Measurements from ENCODE around the gene TAF6L. TPM values are rescaled to one million over a fixed set of nuclear protein-coding genes. Genes with fewer than 3 reads are reported as not detected.
"Not testable (repeated sequence)": the region's sequence is repeated elsewhere in the genome, so short reads cannot be mapped to it uniquely, and the experiment has no call there.

TAF6L gene
- total and polyA plus RNA-seq, 2 experiments from 2014 or later, result 38.8 to 56.3 TPM

DNA sequence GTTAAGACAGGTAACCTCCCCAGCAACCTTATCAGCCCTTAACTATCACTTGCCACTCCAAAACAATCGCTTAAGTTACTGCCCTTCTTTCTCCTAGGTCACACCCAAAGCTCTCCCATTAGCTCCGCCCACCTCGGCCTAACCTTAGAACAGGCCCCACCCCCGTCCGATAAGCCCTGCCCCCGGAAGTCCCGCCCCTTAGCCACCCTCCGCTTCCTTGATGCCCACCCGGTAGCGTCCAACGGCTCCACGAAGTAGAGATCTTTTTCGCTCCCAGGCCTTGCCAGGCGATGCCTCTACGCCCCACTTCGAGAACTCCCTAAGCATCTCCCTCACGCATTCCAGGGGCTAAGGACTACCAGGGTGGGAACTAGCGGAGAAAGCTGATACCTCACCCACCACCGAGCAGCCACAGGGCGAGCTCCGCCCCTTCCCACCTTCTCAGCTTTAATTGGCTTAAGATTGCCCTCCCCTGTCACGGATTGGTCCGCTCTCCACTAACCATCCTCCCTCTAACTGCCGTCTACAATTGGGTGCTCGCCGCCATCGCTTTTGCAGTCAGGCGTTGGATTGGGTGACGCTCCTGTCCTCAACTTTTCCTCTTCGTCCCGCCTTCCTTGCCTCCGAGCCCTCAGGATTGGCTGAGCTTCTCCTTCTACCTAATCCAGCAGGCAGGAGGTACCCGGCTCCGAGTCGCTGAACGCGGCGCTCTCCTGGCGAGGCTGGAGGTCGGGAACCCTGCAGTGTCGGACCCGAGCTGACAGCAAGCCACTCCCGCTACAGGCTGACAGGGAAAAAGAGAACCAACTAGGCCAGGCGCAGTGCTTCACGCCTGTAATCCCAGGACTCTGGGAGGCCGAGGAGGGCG lies 17.2 kb upstream of the TAF6L start, which contains the start of gene ZBTB3:
Gene ZBTB3 (minus strand): TSS at position 425 of the 868 bp plus-strand sequence. CDS start 496 bp downstream, outside the sequence.
- no peak for TF ChIP-seq CTCF (IDR thresholded peaks at IDR 0.05; ENCODE audit: low read depth, low read length)
- Histone ChIP-seq H3K4me1 (ENCODE audit: low read depth) (peaks cover 6% of the 10 kb centered on the region), H3K4me3 (peak within 1 kb of the TSS; percentile 91), H3K27me3 (no peaks in the 10 kb centered on the region), H3K9me3 (ENCODE audit: low read depth) (no peaks in the 10 kb centered on the region), H3K36me3 (peaks cover 3% of the 10 kb centered on the region), H3K27ac (peak within 1 kb of the TSS; percentile 93)
- peak; percentile 98 to 100 for DNase-seq (ENCODE audit: low read depth in 1 of 2, low spot score in 1 of 2)

DNA sequence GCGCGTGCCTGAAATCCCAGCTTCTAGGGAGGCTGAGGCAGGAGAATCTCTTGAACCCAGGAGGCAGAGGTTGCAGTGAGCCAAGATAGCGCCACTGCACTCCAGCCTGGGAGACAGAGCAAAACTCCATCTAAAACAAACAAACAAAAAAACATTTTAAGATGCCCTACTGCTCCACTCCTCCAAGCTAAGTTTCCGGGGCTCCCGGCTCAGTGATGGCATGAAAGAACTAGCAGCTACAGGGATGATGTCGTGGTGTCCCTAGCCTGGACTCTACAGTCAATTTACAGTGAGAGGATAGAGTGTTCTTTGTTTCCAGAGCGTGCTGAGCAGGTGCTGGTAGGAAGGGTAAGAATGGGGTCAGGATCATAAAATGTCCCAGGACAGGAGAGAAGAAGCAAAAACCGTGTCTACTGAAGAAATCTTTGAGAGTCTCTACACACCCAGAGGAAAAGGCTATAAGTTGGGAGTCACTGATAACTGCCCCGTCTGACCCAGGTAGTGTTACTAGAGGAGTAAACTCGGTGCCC lies 16.0 kb upstream of the TAF6L start:
- TF ChIP-seq CTCF (IDR thresholded peaks at IDR 0.05; ENCODE audit: low read depth, low read length), result no peak
- peak overlapping the region; percentile 86 for H3K27ac ChIP-seq
- peaks cover 6% of the 10 kb centered on the region for H3K4me1 ChIP-seq (ENCODE audit: low read depth)
- DNase-seq (ENCODE audit: low read depth in 1 of 2, low spot score in 1 of 2), result no peak
- H3K36me3 ChIP-seq, result peaks cover 3% of the 10 kb centered on the region
- H3K27me3 ChIP-seq, result no peaks in the 10 kb centered on the region
- no peak overlapping the region for H3K4me3 ChIP-seq
- no peaks in the 10 kb centered on the region for H3K9me3 ChIP-seq (ENCODE audit: low read depth)

DNA sequence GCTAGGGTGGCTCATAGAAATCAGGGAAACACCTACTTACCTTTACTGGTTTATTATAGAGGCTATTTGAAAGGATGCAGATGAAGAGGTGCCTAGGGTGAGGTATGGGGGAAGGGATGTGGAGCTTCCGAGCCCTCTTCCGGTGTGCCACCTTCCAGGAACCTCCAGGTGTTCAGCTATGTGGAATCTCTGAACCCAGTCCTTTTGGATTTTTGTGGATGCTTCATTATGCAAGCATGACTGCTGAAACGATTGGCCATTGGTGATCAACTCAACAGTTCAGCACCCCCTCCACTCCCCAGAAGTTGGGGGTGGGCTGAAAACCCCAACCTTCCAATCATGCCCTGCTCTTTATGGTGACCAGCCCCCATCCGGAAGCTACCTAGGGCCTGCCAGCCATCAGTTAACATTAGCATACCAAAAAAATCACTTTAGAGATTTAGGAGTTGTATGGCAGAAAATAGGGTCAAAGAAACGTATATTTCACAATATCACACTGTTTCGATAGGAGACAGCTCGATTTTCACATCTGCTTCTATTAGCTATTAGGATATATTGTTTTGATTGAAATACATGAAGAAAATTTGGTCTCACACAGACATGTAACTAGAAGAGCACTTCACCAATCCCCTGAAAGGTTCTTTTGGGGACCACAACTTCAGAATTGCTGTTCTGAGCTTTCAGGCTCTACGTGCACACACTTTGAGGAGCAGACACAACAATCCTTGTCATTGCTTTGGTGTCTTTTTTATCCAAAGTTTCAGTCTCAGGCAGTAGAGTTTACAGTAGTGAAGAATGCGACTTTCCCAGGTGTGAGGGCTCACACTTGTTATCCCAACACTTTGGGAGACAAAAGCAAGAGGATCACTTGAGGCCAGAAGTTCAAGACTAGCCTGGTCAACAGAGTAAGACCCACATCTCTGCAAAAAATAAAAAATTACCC lies 13.1 kb upstream of the TAF6L start:
- DNase-seq (ENCODE audit: low read depth in 1 of 2, low spot score in 1 of 2), result no peak
- Histone ChIP-seq H3K4me3 (no peak overlapping the region), H3K4me1 (ENCODE audit: low read depth) (peaks cover 8% of the 10 kb centered on the region), H3K27me3 (no peaks in the 10 kb centered on the region), H3K27ac (peak overlapping the region; percentile 19), H3K36me3 (no peaks in the 10 kb centered on the region), H3K9me3 (ENCODE audit: low read depth) (no peaks in the 10 kb centered on the region)
- TF ChIP-seq CTCF (IDR thresholded peaks at IDR 0.05; ENCODE audit: low read depth, low read length), result no peak

DNA sequence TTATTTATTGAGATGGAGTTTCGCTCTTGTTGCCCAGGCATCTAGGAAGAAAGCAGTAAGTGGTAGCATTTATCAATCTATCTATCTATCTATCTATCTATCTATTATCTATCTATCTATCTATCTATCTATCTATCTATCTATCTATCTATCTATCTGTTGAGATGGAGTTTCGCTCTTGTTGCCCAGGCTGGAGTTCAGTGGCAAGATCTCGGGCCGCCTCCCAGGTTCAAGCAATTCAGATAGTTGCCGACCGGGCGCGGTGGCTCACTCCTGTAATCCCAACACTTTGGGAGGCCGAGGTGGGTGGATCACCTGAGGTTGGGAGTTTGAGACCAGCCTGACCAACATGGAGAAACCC lies 10.3 kb upstream of the TAF6L start:
- H3K9me3 ChIP-seq (ENCODE audit: low read depth); DNase-seq (ENCODE audit: low read depth in 1 of 2, low spot score in 1 of 2); H3K4me1 ChIP-seq (ENCODE audit: low read depth); H3K27me3 ChIP-seq; H3K36me3 ChIP-seq: not testable (repeated sequence)
- H3K4me3 ChIP-seq, result peak overlapping the region; percentile 70
- peak overlapping the region; percentile 66 for H3K27ac ChIP-seq

- TF ChIP-seq CTCF (IDR thresholded peaks at IDR 0.05; ENCODE audit: low read depth, low read length), result no peak
- H3K4me3 ChIP-seq, result peak overlapping the region; percentile 59
- H3K4me1 ChIP-seq (ENCODE audit: low read depth), result peaks cover 4% of the 10 kb centered on the region
- no peaks in the 10 kb centered on the region for H3K9me3 ChIP-seq (ENCODE audit: low read depth)
- peak overlapping the region; percentile 93 for H3K27ac ChIP-seq
- peaks cover 11% of the 10 kb centered on the region for H3K36me3 ChIP-seq
- no peaks in the 10 kb centered on the region for H3K27me3 ChIP-seq
- DNase-seq (ENCODE audit: low read depth in 1 of 2, low spot score in 1 of 2), result no peak
These were observed 435 bp upstream of the TAF6L start for GRCh38 chr11:62770778-62771143.
